Keratinocyte (primary cell): Measurements from ENCODE around the gene EID3. TPM values are rescaled to one million over a fixed set of nuclear protein-coding genes. Genes with fewer than 3 reads are reported as not detected.

Experiments
- DNase-seq: peaks from one replicate; pipeline ENCODE4 v3.0.0-alpha.2; 2011; ENCODE audit warnings: low read depth, missing footprints, low spot score
- FAIRE-seq: peaks from 2 replicates; lab custom pipeline; 2011; peaks lifted over from hg19 to GRCh38; lab: Jason Lieb, UNC
- H2AFZ ChIP-seq: 2 replicates; pipeline ENCODE4 v1.6.0; 2012; ENCODE audit warnings: low read length, control low read depth, inconsistent platforms; ENCODE audit not compliant: control insufficient read depth
- H3K27ac ChIP-seq: 2 replicates; pipeline ENCODE4 v1.5.1; 2011; ENCODE audit warnings: low read length; ENCODE audit not compliant: control insufficient read depth, insufficient read depth
- H3K27me3 ChIP-seq: 3 replicates; pipeline ENCODE4 v1.6.0; 2011; ENCODE audit warnings: low read length; ENCODE audit not compliant: control insufficient read depth, insufficient read depth; ENCODE audit errors: extremely low read depth
- H3K36me3 ChIP-seq, 2 experiments: 2 replicates in 1 of 2; 3 replicates in 1 of 2; pipeline ENCODE4 v1.5.1; 2011; ENCODE audit warnings: low read length in 2 of 2, mild to moderate bottlenecking in 1 of 2; ENCODE audit not compliant: control insufficient read depth in 2 of 2, insufficient read depth in 2 of 2; ENCODE audit errors: extremely low read depth in 1 of 2
- H3K4me1 ChIP-seq: 3 replicates; pipeline ENCODE4 v1.5.1; 2011; ENCODE audit warnings: low read length; ENCODE audit not compliant: control insufficient read depth, insufficient read depth; ENCODE audit errors: extremely low read depth
- H3K4me2 ChIP-seq: 3 replicates; pipeline ENCODE4 v1.6.0; 2011; ENCODE audit warnings: low read depth, low read length; ENCODE audit not compliant: control insufficient read depth, insufficient read depth; ENCODE audit errors: extremely low read depth
- H3K4me3 ChIP-seq, 3 experiments: fragments of 200-600 bp in 1 of 3; sonication (generic) in 1 of 3; 2 replicates in 2 of 3; 3 replicates in 1 of 3; pipeline ENCODE4 v1.5.1; 2011 to 2016; ENCODE audit warnings: low read length in 3 of 3, mild to moderate bottlenecking in 3 of 3, control low read depth in 2 of 3, inconsistent platforms in 1 of 3, low read depth in 1 of 3, mixed read lengths in 1 of 3, mixed run types in 1 of 3, moderate library complexity in 1 of 3; ENCODE audit not compliant: control insufficient read depth in 2 of 3, insufficient read depth in 2 of 3; ENCODE audit errors: extremely low read depth in 1 of 3
- H3K79me2 ChIP-seq: 2 replicates; pipeline ENCODE4 v1.6.0; 2012; ENCODE audit warnings: low read length; ENCODE audit not compliant: control insufficient read depth, insufficient read depth
- H3K9ac ChIP-seq: 3 replicates; pipeline ENCODE4 v1.6.0; 2011; ENCODE audit warnings: low read length; ENCODE audit not compliant: control insufficient read depth, insufficient read depth; ENCODE audit errors: extremely low read depth
- H3K9me1 ChIP-seq: 3 replicates; pipeline ENCODE4 v1.6.0; 2011; ENCODE audit warnings: low read length; ENCODE audit not compliant: control insufficient read depth, insufficient read depth; ENCODE audit errors: extremely low read depth
- H3K9me3 ChIP-seq: 2 replicates; pipeline ENCODE4 v1.5.1; 2012; ENCODE audit warnings: low read depth, low read length; ENCODE audit not compliant: control insufficient read depth
- H4K20me1 ChIP-seq: 3 replicates; pipeline ENCODE4 v1.6.0; 2011; ENCODE audit warnings: low read length; ENCODE audit not compliant: control insufficient read depth, insufficient read depth; ENCODE audit errors: extremely low read depth
- EZH2 ChIP-seq: IDR thresholded peaks from one replicate; pipeline ENCODE4 v1.6.1; 2012; ENCODE audit warnings: inconsistent platforms, mild to moderate bottlenecking, low read length, moderate library complexity
- dilution Hi-C: fragments of 300-500 bp; cut with MboI; formaldehyde crosslinking; loops from one replicate; pipeline ENCODE4 v1.7.0; 2020; ENCODE audit warnings: low sequenced_read_pairs; ENCODE audit not compliant: extremely low pct_ligation_motif_present
- polyA plus RNA-seq, 5 experiments: library from polyadenylated mRNA; depleted of rRNA in 3 of 5; stranded (reverse) in 3 of 5; stranded (forward) in 1 of 5; unstranded in 1 of 5; fragments of >200 nt; gene quantifications; 1 replicate in 1 of 5; 2 replicates in 3 of 5; 3 replicates in 1 of 5; pipeline versions ENCODE4 v1.2.1 to v1.2.3, GENCODE V29; 2011 to 2012; ENCODE audit warnings: missing spikeins in 2 of 5, low read depth in 1 of 5, low replicate concordance in 1 of 5
- TF ChIP-seq, protein P1 (sequence below), 3 experiments: IDR thresholded peaks in 1 of 3; conservative IDR thresholded peaks in 1 of 3; optimal IDR thresholded peaks in 1 of 3; 2 replicates in 2 of 3; 3 replicates in 1 of 3; pipeline versions ENCODE3 to v1.5.1; 2011; ENCODE audit warnings: low read length in 3 of 3, mild to moderate bottlenecking in 3 of 3, moderate library complexity in 2 of 3, control low read depth in 1 of 3, inconsistent platforms in 1 of 3; ENCODE audit not compliant: insufficient read depth in 2 of 3; ENCODE audit errors: extremely low read depth in 1 of 3

EID3 gene
- polyA plus RNA-seq, 1 donor (not counting 4 experiments of a cell fraction or from before 2014, with no cell fraction given) = 1.8 TPM

GRCh38 chr12:104305349-104305748, 1.8 kb downstream of the EID3 start:
- no peak overlapping the region for H3K9ac ChIP-seq
- H3K36me3 ChIP-seq = peaks cover 13 to 31% of the 10 kb centered on the region in 2 experiments

GRCh38 chr12:104306376-104306775, 2.8 kb downstream of the EID3 start:
- no peak overlapping the region for H3K9ac ChIP-seq
- FAIRE-seq (no peak), DNase-seq (no peak)
- peaks cover 87% of the 10 kb centered on the region for H3K79me2 ChIP-seq
- H3K9me1 ChIP-seq = peaks cover 3% of the 10 kb centered on the region
- H3K9me3 ChIP-seq = no peaks in the 10 kb centered on the region
- no peaks in the 10 kb centered on the region for H3K27me3 ChIP-seq
- dilution Hi-C loops = loop anchor here (25.0 kb wide), 1 partner anchor 94 kb away; the partner anchor contains the start of gene TXNRD1
- peaks cover 12% of the 10 kb centered on the region for H3K4me1 ChIP-seq
- H2AFZ ChIP-seq = no peak overlapping the region
- H3K4me2 ChIP-seq = no peak overlapping the region
- H4K20me1 ChIP-seq = peaks cover 33% of the 10 kb centered on the region
- H3K4me3 ChIP-seq = no peak overlapping the region
- H3K27ac ChIP-seq = no peak overlapping the region
- peaks cover 14 to 30% of the 10 kb centered on the region in 2 experiments for H3K36me3 ChIP-seq
- TF ChIP-seq, protein P1, sequence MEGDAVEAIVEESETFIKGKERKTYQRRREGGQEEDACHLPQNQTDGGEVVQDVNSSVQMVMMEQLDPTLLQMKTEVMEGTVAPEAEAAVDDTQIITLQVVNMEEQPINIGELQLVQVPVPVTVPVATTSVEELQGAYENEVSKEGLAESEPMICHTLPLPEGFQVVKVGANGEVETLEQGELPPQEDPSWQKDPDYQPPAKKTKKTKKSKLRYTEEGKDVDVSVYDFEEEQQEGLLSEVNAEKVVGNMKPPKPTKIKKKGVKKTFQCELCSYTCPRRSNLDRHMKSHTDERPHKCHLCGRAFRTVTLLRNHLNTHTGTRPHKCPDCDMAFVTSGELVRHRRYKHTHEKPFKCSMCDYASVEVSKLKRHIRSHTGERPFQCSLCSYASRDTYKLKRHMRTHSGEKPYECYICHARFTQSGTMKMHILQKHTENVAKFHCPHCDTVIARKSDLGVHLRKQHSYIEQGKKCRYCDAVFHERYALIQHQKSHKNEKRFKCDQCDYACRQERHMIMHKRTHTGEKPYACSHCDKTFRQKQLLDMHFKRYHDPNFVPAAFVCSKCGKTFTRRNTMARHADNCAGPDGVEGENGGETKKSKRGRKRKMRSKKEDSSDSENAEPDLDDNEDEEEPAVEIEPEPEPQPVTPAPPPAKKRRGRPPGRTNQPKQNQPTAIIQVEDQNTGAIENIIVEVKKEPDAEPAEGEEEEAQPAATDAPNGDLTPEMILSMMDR (optimal IDR thresholded peaks at IDR 0.05 in 1 of 3, IDR thresholded peaks at IDR 0.05 in 1 of 3, conservative IDR thresholded peaks at IDR 0.05 in 1 of 3; ENCODE audit: extremely low read depth in 1 of 3, insufficient read depth in 2 of 3, low read length in 3 of 3) = no peak
- no peak for TF ChIP-seq EZH2

More at GRCh38 chr12:104305349-104305748, 1.8 kb downstream of the EID3 start:
- Histone ChIP-seq H3K27ac (no peak overlapping the region), H3K4me2 (no peak overlapping the region), H3K4me3 (no peak overlapping the region), H2AFZ (no peak overlapping the region), H3K4me1 (peaks cover 12% of the 10 kb centered on the region), H3K9me3 (no peaks in the 10 kb centered on the region), H3K27me3 (no peaks in the 10 kb centered on the region), H4K20me1 (peaks cover 31% of the 10 kb centered on the region), H3K79me2 (peaks cover 88% of the 10 kb centered on the region), H3K9me1 (peaks cover 3% of the 10 kb centered on the region)
- DNase-seq (no peak), FAIRE-seq (no peak)
- TF ChIP-seq EZH2 = no peak
- TF ChIP-seq, protein P1 (optimal IDR thresholded peaks at IDR 0.05 in 1 of 3, IDR thresholded peaks at IDR 0.05 in 1 of 3, conservative IDR thresholded peaks at IDR 0.05 in 1 of 3; ENCODE audit: extremely low read depth in 1 of 3, insufficient read depth in 2 of 3, low read length in 3 of 3) = no peak
- dilution Hi-C loops = loop anchor here (25.0 kb wide), 1 partner anchor 93 kb away; the partner anchor contains the start of gene TXNRD1
